SK-N-SH treated with all-trans-retinoic acid at 6 μM for 48 hours (cell line): ENCODE measurements around the gene BMS1.

Experiments
- ATAC-seq: fragments of 200-7000 bp; cut with Tn5 transposase; 3 replicates; pipeline ENCODE4 v1.9.1; 2020; ENCODE audit warnings: mild to moderate bottlenecking, moderate library complexity
- ARNTL ChIP-seq: fragments of 450-650 bp; formaldehyde crosslinking; IDR thresholded peaks from 2 replicates; pipeline ENCODE4 v1.5.0; 2020; ENCODE audit warnings: low read depth, mild to moderate bottlenecking, moderate library complexity, borderline replicate concordance
- BACH2 ChIP-seq: fragments of 250-450 bp; sonication (Bioruptor Pico); IDR thresholded peaks from 2 replicates; pipeline ENCODE4 v1.9.0; 2021; ENCODE audit warnings: mild to moderate bottlenecking, borderline replicate concordance
- CSDC2 ChIP-seq: fragments of 250-450 bp; sonication (Bioruptor Pico); IDR thresholded peaks from 2 replicates; pipeline ENCODE4 v1.5.0; 2020; ENCODE audit warnings: mild to moderate bottlenecking, moderate library complexity
- ESRRG ChIP-seq: fragments of 250-450 bp; sonication (Bioruptor Pico); IDR thresholded peaks from 2 replicates; pipeline ENCODE4 v1.6.1; 2021; ENCODE audit warnings: mild to moderate bottlenecking
- GLIS3 ChIP-seq: fragments of 250-450 bp; sonication (Bioruptor Pico); IDR thresholded peaks from 2 replicates; pipeline ENCODE4 v1.5.0; 2020; ENCODE audit warnings: mild to moderate bottlenecking, moderate library complexity
- ISL1 ChIP-seq: fragments of 250-450 bp; sonication (Bioruptor Pico); IDR thresholded peaks from 2 replicates; pipeline ENCODE4 v2.1.2; 2022; ENCODE audit warnings: mild to moderate bottlenecking, moderate library complexity
- OSR1 ChIP-seq: fragments of 250-450 bp; sonication (Bioruptor Pico); IDR thresholded peaks from 2 replicates; pipeline ENCODE4 v1.8.0; 2022; ENCODE audit warnings: moderate library complexity, mild to moderate bottlenecking, inconsistent platforms
- PATZ1 ChIP-seq: fragments of 250-450 bp; sonication (Bioruptor Pico); IDR thresholded peaks from 2 replicates; pipeline ENCODE4 v1.8.0; 2020; ENCODE audit warnings: mild to moderate bottlenecking, moderate library complexity, borderline replicate concordance
- POU6F1 ChIP-seq: fragments of 250-450 bp; sonication (Bioruptor Pico); IDR thresholded peaks from 2 replicates; pipeline ENCODE4 v1.8.0; 2021; ENCODE audit warnings: low read depth, mild to moderate bottlenecking, moderate library complexity, borderline replicate concordance
- PPARA ChIP-seq: fragments of 250-450 bp; sonication (Bioruptor Pico); IDR thresholded peaks from 2 replicates; pipeline ENCODE4 v1.5.0; 2020; ENCODE audit warnings: mild to moderate bottlenecking, borderline replicate concordance
- RARB ChIP-seq: fragments of 250-450 bp; sonication (Bioruptor Pico); IDR thresholded peaks from 2 replicates; pipeline ENCODE4 v1.8.0; 2021; ENCODE audit warnings: mild to moderate bottlenecking, moderate library complexity
- SNAI2 ChIP-seq: fragments of 250-450 bp; sonication (Bioruptor Pico); IDR thresholded peaks from 2 replicates; pipeline ENCODE4 v1.5.0; 2020; ENCODE audit warnings: mild to moderate bottlenecking, moderate library complexity
- TOX ChIP-seq: fragments of 250-450 bp; sonication (Bioruptor Pico); IDR thresholded peaks from 2 replicates; pipeline ENCODE4 v1.8.0; 2021; ENCODE audit warnings: mild to moderate bottlenecking, moderate library complexity, borderline replicate concordance
- TSHZ2 ChIP-seq: fragments of 250-450 bp; sonication (Bioruptor Pico); IDR thresholded peaks from 2 replicates; pipeline ENCODE4 v1.5.0; 2020; ENCODE audit warnings: mild to moderate bottlenecking, moderate library complexity
- ZC3H10 ChIP-seq: fragments of 250-450 bp; sonication (Bioruptor Pico); IDR thresholded peaks from 2 replicates; pipeline ENCODE4 v1.5.1; 2021; ENCODE audit warnings: mild to moderate bottlenecking, moderate library complexity
- ZFP3 ChIP-seq: fragments of 250-450 bp; sonication (Bioruptor Pico); IDR thresholded peaks from 2 replicates; pipeline ENCODE4 v1.5.0; 2020; ENCODE audit warnings: mild to moderate bottlenecking, moderate library complexity
- ZFP30 ChIP-seq: fragments of 450-650 bp; formaldehyde crosslinking; IDR thresholded peaks from 2 replicates; pipeline ENCODE4 v1.5.0; 2022; ENCODE audit warnings: mild to moderate bottlenecking, moderate library complexity
- ZNF565 ChIP-seq: fragments of 450-650 bp; formaldehyde crosslinking; conservative IDR thresholded peaks from 2 replicates; pipeline ENCODE4 v1.5.0; 2020; ENCODE audit warnings: low read depth, mild to moderate bottlenecking, moderate library complexity
- ZNF70 ChIP-seq: fragments of 450-650 bp; formaldehyde crosslinking; IDR thresholded peaks from 2 replicates; pipeline ENCODE4 v1.5.0; 2020; ENCODE audit warnings: mild to moderate bottlenecking, moderate library complexity
- ZNF8 ChIP-seq: fragments of 450-650 bp; formaldehyde crosslinking; IDR thresholded peaks from 2 replicates; pipeline ENCODE4 v1.5.0; 2020; ENCODE audit warnings: mild to moderate bottlenecking, moderate library complexity
- TF ChIP-seq, protein P1 (sequence below): fragments of 250-450 bp; sonication (Bioruptor Pico); IDR thresholded peaks from 2 replicates; pipeline ENCODE4 v1.5.1; 2021; ENCODE audit warnings: mild to moderate bottlenecking, moderate library complexity
- TF ChIP-seq, protein P2 (sequence below): fragments of 250-450 bp; sonication (Bioruptor Pico); IDR thresholded peaks from 2 replicates; pipeline ENCODE4 v1.5.1; 2020; ENCODE audit warnings: low read depth, mild to moderate bottlenecking, moderate library complexity

The BMS1 gene

GRCh38 chr10:42802876-42803275, 20.3 kb downstream of the BMS1 start:
- no peak for ATAC-seq
- TF ChIP-seq ESRRG (no peak), CSDC2 (CRISPR knock-in tag) (no peak), ISL1 (CRISPR knock-in tag) (no peak), SNAI2 (no peak), ZC3H10 (CRISPR knock-in tag) (no peak), TOX (CRISPR knock-in tag) (no peak), RARB (CRISPR knock-in tag) (no peak), ZNF8 (no peak), ZNF565 (CRISPR knock-in tag) (no peak)

GRCh38 chr10:42809676-42810075, 27.1 kb downstream of the BMS1 start:
- no peak for TF ChIP-seq ZNF8
- TF ChIP-seq, protein P1, sequence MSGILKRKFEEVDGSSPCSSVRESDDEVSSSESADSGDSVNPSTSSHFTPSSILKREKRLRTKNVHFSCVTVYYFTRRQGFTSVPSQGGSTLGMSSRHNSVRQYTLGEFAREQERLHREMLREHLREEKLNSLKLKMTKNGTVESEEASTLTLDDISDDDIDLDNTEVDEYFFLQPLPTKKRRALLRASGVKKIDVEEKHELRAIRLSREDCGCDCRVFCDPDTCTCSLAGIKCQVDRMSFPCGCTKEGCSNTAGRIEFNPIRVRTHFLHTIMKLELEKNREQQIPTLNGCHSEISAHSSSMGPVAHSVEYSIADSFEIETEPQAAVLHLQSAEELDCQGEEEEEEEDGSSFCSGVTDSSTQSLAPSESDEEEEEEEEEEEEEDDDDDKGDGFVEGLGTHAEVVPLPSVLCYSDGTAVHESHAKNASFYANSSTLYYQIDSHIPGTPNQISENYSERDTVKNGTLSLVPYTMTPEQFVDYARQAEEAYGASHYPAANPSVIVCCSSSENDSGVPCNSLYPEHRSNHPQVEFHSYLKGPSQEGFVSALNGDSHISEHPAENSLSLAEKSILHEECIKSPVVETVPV (CRISPR knock-in tag), result no peak
- no peak for TF ChIP-seq ZC3H10 (CRISPR knock-in tag)
- TF ChIP-seq ARNTL, result no peak
- TF ChIP-seq PATZ1 (CRISPR knock-in tag), result no peak
- TF ChIP-seq SNAI2, result no peak
- no peak for TF ChIP-seq BACH2 (CRISPR knock-in tag)
- TF ChIP-seq ZFP30, result no peak
- no peak for TF ChIP-seq OSR1 (CRISPR knock-in tag)
- no peak for TF ChIP-seq ZFP3 (CRISPR knock-in tag)
- TF ChIP-seq ZNF70 (CRISPR knock-in tag), result no peak
- no peak for TF ChIP-seq TSHZ2 (CRISPR knock-in tag)
- TF ChIP-seq, protein P2, sequence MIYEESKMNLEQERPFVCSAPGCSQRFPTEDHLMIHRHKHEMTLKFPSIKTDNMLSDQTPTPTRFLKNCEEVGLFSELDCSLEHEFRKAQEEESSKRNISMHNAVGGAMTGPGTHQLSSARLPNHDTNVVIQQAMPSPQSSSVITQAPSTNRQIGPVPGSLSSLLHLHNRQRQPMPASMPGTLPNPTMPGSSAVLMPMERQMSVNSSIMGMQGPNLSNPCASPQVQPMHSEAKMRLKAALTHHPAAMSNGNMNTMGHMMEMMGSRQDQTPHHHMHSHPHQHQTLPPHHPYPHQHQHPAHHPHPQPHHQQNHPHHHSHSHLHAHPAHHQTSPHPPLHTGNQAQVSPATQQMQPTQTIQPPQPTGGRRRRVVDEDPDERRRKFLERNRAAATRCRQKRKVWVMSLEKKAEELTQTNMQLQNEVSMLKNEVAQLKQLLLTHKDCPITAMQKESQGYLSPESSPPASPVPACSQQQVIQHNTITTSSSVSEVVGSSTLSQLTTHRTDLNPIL (CRISPR knock-in tag), result no peak
- no peak for TF ChIP-seq CSDC2 (CRISPR knock-in tag)
- no peak for TF ChIP-seq RARB (CRISPR knock-in tag)
- TF ChIP-seq ISL1 (CRISPR knock-in tag), result no peak
- ATAC-seq, result no peak

GRCh38 chr10:42812028-42812427, 29.4 kb downstream of the BMS1 start:
- no peak for ATAC-seq
- no peak for TF ChIP-seq PPARA (CRISPR knock-in tag)
- TF ChIP-seq ARNTL, result no peak
- TF ChIP-seq ZNF8, result no peak
- TF ChIP-seq BACH2 (CRISPR knock-in tag), result no peak
- no peak for TF ChIP-seq ZFP30
- TF ChIP-seq, protein P1 (CRISPR knock-in tag), result no peak
- no peak for TF ChIP-seq TOX (CRISPR knock-in tag)
- TF ChIP-seq POU6F1, result no peak
- TF ChIP-seq GLIS3 (CRISPR knock-in tag), result no peak
- TF ChIP-seq ZNF70 (CRISPR knock-in tag), result no peak
